ENCODE results near the gene RSAD1. TPM values are rescaled to one million over a fixed set of nuclear protein-coding genes. Genes with fewer than 3 reads are reported as not detected.

Gene RSAD1
- total RNA-seq, 1 donor from 2014 or later = 9.7 TPM

GRCh38 chr17:50524838-50525237, 46.2 kb downstream of the RSAD1 start:
- no peaks in the 10 kb centered on the region for H3K36me3 Mint-ChIP-seq
- Histone ChIP-seq H3K4me1 (no peaks in the 10 kb centered on the region), H2AFZ (replicated peaks) (no peak overlapping the region), H3K27me3 (no peaks in the 10 kb centered on the region), H3F3A (ENCODE audit: low read depth) (no peaks in the 10 kb centered on the region), H3K4me3 (no peak overlapping the region), H3K9ac (no peak overlapping the region), H4K20me1 (ENCODE audit: low read depth) (no peaks in the 10 kb centered on the region), H3K79me2 (ENCODE audit: low read depth) (no peaks in the 10 kb centered on the region), H3K4me2 (no peak overlapping the region), H3K9me3 (ENCODE audit: low read depth) (no peaks in the 10 kb centered on the region), H3K36me3 (no peaks in the 10 kb centered on the region), H3K27ac (no peak overlapping the region)
- TF ChIP-seq EZH2 (IDR thresholded peaks at IDR 0.05) (no peak), EZH2phosphoT487 (IDR thresholded peaks at IDR 0.05) (no peak), CTCF (IDR thresholded peaks at IDR 0.05) (no peak)
- H3K4me3 Mint-ChIP-seq = no peak overlapping the region
- H3K9me3 Mint-ChIP-seq = no peaks in the 10 kb centered on the region
- peaks cover 16% of the 10 kb centered on the region for H3K4me1 Mint-ChIP-seq
- H3K27me3 Mint-ChIP-seq (ENCODE audit: insufficient read depth, low read depth) = peaks cover 12% of the 10 kb centered on the region
- no peak overlapping the region for H3K27ac Mint-ChIP-seq
- no peak for DNase-seq (ENCODE audit: low spot score)

- Mint-ChIP-seq H3K36me3 (no peaks in the 10 kb centered on the region), H3K27ac (no peak overlapping the region), H3K27me3 (ENCODE audit: insufficient read depth, low read depth) (peaks cover 14% of the 10 kb centered on the region), H3K9me3 (no peaks in the 10 kb centered on the region), H3K4me1 (peaks cover 20% of the 10 kb centered on the region), H3K4me3 (no peak overlapping the region)
- Histone ChIP-seq H3K79me2 (ENCODE audit: low read depth) (no peaks in the 10 kb centered on the region), H3K9me3 (ENCODE audit: low read depth) (no peaks in the 10 kb centered on the region), H3F3A (ENCODE audit: low read depth) (no peaks in the 10 kb centered on the region), H3K4me3 (no peak overlapping the region), H3K4me1 (peaks cover 6% of the 10 kb centered on the region), H2AFZ (replicated peaks) (no peak overlapping the region), H3K36me3 (no peaks in the 10 kb centered on the region), H3K27me3 (peaks cover 13% of the 10 kb centered on the region), H4K20me1 (ENCODE audit: low read depth) (no peaks in the 10 kb centered on the region), H3K27ac (no peak overlapping the region), H3K4me2 (no peak overlapping the region), H3K9ac (no peak overlapping the region)
- DNase-seq (ENCODE audit: low spot score) = no peak
- no peak for TF ChIP-seq EZH2phosphoT487 (IDR thresholded peaks at IDR 0.05)
- TF ChIP-seq EZH2 (IDR thresholded peaks at IDR 0.05) = no peak
- TF ChIP-seq CTCF (IDR thresholded peaks at IDR 0.05) = no peak
These were observed 48.6 kb downstream of the RSAD1 start for GRCh38 chr17:50527155-50527762.

- no peak overlapping the region for H3K4me2 ChIP-seq
- Mint-ChIP-seq H3K27ac (no peak overlapping the region), H3K9me3 (no peaks in the 10 kb centered on the region), H3K4me3 (no peak overlapping the region), H3K36me3 (no peaks in the 10 kb centered on the region), H3K4me1 (peaks cover 18% of the 10 kb centered on the region), H3K27me3 (ENCODE audit: insufficient read depth, low read depth) (peaks cover 15% of the 10 kb centered on the region)
- no peaks in the 10 kb centered on the region for H3K9me3 ChIP-seq (ENCODE audit: low read depth)
- no peak overlapping the region for H3K9ac ChIP-seq
- peaks cover 13% of the 10 kb centered on the region for H3K4me1 ChIP-seq
- no peaks in the 10 kb centered on the region for H3K79me2 ChIP-seq (ENCODE audit: low read depth)
- peaks cover 3% of the 10 kb centered on the region for H4K20me1 ChIP-seq (ENCODE audit: low read depth)
- DNase-seq (ENCODE audit: low spot score) = no peak
- no peak overlapping the region for H2AFZ ChIP-seq (replicated peaks)
- no peak overlapping the region for H3K27ac ChIP-seq
- no peaks in the 10 kb centered on the region for H3K36me3 ChIP-seq
- no peak for TF ChIP-seq CTCF (IDR thresholded peaks at IDR 0.05)
- no peak for TF ChIP-seq EZH2phosphoT487 (IDR thresholded peaks at IDR 0.05)
- no peak for TF ChIP-seq EZH2 (IDR thresholded peaks at IDR 0.05)
- H3F3A ChIP-seq (ENCODE audit: low read depth) = no peaks in the 10 kb centered on the region
- H3K4me3 ChIP-seq = no peak overlapping the region
- H3K27me3 ChIP-seq = peaks cover 21% of the 10 kb centered on the region
These were observed 49.4 kb downstream of the RSAD1 start for GRCh38 chr17:50527949-50528474.

All from neural progenitor cell (in vitro differentiated cells).